Right lobe of liver (tissue), 6 donors: ENCODE data around the gene DUSP8. TPM values are rescaled to one million over a fixed set of nuclear protein-coding genes. Genes with fewer than 3 reads are reported as not detected.
"Not testable (repeated sequence)": the region's sequence is repeated elsewhere in the genome, so short reads cannot be mapped to it uniquely, and the experiment has no call there.

Experiments used
- ATAC-seq, 4 donors: fragments of 200-7000 bp; cut with Tn5 transposase; one replicate each; pipeline ENCODE4 v1.9.1; 2020; ENCODE audit warnings: mild to moderate bottlenecking in 4 of 4, moderate library complexity in 4 of 4
- DNase-seq, 3 donors: peaks; one replicate each; pipeline ENCODE4 v3.0.0-alpha.2; 2020
- H3K27ac ChIP-seq, 3 donors: fragments of 200-600 bp; one replicate each; pipeline ENCODE4 v1.8.0; 2022
- H3K27me3 ChIP-seq, 2 donors: fragments of 200-600 bp; one replicate each; pipeline ENCODE4 v1.8.0; 2022
- H3K36me3 ChIP-seq, 4 donors: fragments of 200-600 bp; sonication (generic) in 1 of 4; one replicate each; pipeline versions ENCODE4 v1.5.1 to v1.8.0; 2017 to 2022; ENCODE audit warnings: control low read depth in 1 of 4
- H3K4me1 ChIP-seq, 4 donors: fragments of 200-600 bp; sonication (generic) in 1 of 4; one replicate each; pipeline versions ENCODE4 v1.5.1 to v1.8.0; 2017 to 2022; ENCODE audit warnings: control low read depth in 1 of 4
- H3K4me3 ChIP-seq, 3 donors: fragments of 200-600 bp; one replicate each; pipeline ENCODE4 v1.8.0; 2022
- H3K9me3 ChIP-seq, 4 donors: fragments of 200-600 bp; sonication (generic) in 1 of 4; one replicate each; pipeline versions ENCODE4 v1.5.1 to v1.8.0; 2017 to 2022; ENCODE audit warnings: control low read depth in 1 of 4
- POLR2A ChIP-seq: fragments of 450-650 bp; IDR thresholded peaks from one replicate; pipeline ENCODE4 v1.6.1; 2017; ENCODE audit warnings: antibody characterized with exemption, mild to moderate bottlenecking
- WGBS: methylation state at CpG from one replicate; pipeline ENCODE4 v1.1.6; 2018; ENCODE audit warnings: low coverage, low lambda C conversion rate; ENCODE audit not compliant: insufficient coverage; ENCODE audit errors: missing lambda C conversion rate; 5-methylcytosine and 5-hydroxymethylcytosine counted together
- intact Hi-C, 2 donors: fragments of 100-400 bp; cut with DNase I; formaldehyde crosslinking; loops; one replicate each; pipeline versions ENCODE4 v1.11.2 to v1.14.1; 2022
- total RNA-seq, 6 experiments: library from RNA; depleted of rRNA in 2 of 6; stranded (reverse); fragments of >200 nt in 2 of 6; fragmentation: NEBNext Ultra II Directional in 3 of 6; extraction: Animal tissue kit (Norgen Biotek cat#: 25700) in 3 of 6; gene quantifications; one replicate each; pipeline versions ENCODE4 v1.1.0 to v1.2.4, GENCODE V29; 2016 to 2023
- TF ChIP-seq, protein P1 (sequence below), 4 donors: fragments of 200-600 bp in 3 of 4; fragments of 450-650 bp in 1 of 4; IDR thresholded peaks; one replicate each; pipeline versions ENCODE4 v1.5.1 to v1.8.0; 2016 to 2022; ENCODE audit warnings: antibody characterized with exemption in 4 of 4, mild to moderate bottlenecking in 2 of 4
- donor health status: DM: no; HTN: yes; CAD: no.
- donor health status: DM: no; HTN: no; CAD: no.
- donor health status: DM: no; HTN: no; CAD: no.
- donor health status: DM: no; HTN: yes; CAD: no.
- donor health status: DM: no; HTN: yes; CAD: no.

DUSP8 gene
- total RNA-seq, 6 experiments from 2014 or later = 0.22 to 13.7 (median 4.4) TPM

DNA sequence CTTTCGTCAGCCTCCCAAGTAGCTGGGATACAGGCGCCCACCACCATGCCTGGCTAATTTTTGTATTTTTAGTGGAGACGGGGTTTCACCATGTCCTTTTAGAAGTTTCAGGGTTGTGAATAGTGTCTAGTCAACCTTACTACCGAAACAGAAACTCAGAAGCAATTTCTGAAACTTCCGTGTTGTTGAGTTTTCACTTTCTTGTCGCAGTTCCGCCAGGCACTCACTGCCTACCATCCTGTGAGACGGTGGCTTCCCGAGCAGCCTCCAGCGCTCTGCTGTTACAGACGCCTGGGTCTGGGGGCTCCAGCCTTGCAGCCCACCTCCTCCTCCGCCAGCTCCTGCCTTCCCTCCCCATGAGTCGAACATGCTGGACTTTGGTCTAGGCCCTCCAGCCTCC, 33.9 kb upstream of the DUSP8 start:
- H3K4me1 ChIP-seq, H3K27ac ChIP-seq, intact Hi-C loops, H3K9me3 ChIP-seq, H3K36me3 ChIP-seq, ATAC-seq, H3K4me3 ChIP-seq, DNase-seq, H3K27me3 ChIP-seq: not testable (repeated sequence)
- 76% methylated on average over 10 of the region's 13 CpGs for whole genome bisulfite sequencing

DNA sequence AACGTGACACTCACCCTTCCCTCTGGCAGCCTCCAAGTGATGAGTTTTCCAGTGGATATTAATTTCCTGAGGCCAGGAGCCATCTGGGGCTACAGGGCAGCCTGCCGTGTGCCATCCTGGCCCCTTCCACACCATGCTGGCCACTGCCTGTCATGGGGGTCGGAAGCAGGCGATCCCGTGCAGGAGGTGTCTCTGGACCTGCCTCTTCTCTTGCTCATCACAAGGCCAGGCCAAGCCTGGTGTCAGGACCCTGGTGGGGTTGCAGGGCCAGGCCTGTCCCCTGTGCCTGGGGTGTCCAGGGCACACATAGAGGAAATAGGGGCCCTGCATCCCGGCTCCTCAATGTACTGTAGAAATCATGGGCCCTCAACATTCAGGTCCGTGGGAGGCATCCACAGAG, 32.6 kb upstream of the DUSP8 start:
- Histone ChIP-seq H3K27me3 (no peaks in the 10 kb centered on the region), H3K36me3 (no peaks in the 10 kb centered on the region), H3K4me3 (no peak overlapping the region), H3K9me3 (no peaks in the 10 kb centered on the region), H3K4me1 (no peaks in the 10 kb centered on the region), H3K27ac (no peak overlapping the region)
- intact Hi-C loops = no loop called here
- no peak for TF ChIP-seq POLR2A
- TF ChIP-seq, protein P1, sequence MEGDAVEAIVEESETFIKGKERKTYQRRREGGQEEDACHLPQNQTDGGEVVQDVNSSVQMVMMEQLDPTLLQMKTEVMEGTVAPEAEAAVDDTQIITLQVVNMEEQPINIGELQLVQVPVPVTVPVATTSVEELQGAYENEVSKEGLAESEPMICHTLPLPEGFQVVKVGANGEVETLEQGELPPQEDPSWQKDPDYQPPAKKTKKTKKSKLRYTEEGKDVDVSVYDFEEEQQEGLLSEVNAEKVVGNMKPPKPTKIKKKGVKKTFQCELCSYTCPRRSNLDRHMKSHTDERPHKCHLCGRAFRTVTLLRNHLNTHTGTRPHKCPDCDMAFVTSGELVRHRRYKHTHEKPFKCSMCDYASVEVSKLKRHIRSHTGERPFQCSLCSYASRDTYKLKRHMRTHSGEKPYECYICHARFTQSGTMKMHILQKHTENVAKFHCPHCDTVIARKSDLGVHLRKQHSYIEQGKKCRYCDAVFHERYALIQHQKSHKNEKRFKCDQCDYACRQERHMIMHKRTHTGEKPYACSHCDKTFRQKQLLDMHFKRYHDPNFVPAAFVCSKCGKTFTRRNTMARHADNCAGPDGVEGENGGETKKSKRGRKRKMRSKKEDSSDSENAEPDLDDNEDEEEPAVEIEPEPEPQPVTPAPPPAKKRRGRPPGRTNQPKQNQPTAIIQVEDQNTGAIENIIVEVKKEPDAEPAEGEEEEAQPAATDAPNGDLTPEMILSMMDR (IDR thresholded peaks at IDR 0.05) = no peak
- no peak for DNase-seq
- WGBS = no CpG with 5 or more reads among the region's 7 CpGs
- ATAC-seq = peak in 1 of 4 donors; percentile 26

DNA sequence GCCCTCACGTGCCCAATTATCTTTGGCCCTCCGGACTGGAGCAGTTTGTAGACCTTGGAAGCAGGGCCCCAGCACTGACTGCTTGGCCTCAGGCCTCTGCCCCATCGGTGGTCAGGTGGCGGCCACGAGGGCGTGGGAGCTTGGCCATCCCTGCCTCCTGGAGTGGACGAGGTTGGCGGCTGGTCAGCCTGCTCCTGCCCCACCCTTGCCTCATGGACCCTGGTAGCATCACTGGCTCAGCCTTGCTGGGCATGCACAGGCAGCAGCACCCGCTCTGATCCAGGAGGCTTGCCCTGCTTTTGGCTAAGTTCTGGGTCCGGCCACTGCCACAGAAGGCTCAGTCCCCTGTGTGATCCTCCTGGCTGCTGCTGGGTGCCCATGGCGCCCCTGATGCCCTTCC, 32.1 kb upstream of the DUSP8 start:
- no peak overlapping the region for H3K27ac ChIP-seq
- intact Hi-C loops = no loop called here

DNA sequence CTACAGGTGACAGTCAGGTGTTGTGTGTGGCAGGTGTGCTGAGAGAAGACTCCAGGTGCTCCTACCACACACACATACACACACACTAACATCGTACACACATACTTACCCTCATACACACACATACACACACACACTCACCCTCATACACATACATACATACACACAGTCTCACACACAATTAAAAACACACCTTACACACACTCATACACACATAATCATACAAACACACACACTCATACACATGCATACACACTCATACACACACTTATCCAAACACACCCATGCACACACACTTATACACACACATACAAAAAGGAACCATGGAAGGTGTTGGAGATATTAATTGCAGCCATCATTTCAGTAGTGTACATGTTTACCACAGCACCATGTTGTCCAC, 31.6 kb upstream of the DUSP8 start:
- no peak for TF ChIP-seq POLR2A
- TF ChIP-seq, protein P1 (IDR thresholded peaks at IDR 0.05) = no peak

More for the DNA sequence above, 32.1 kb upstream of the DUSP8 start:
- Histone ChIP-seq H3K4me1 (no peaks in the 10 kb centered on the region), H3K4me3 (no peak overlapping the region), H3K9me3 (no peaks in the 10 kb centered on the region), H3K27me3 (no peaks in the 10 kb centered on the region), H3K36me3 (no peaks in the 10 kb centered on the region)
- ATAC-seq = peak in 1 of 4 donors; percentile 35
- no peak for DNase-seq
- TF ChIP-seq, protein P1 (IDR thresholded peaks at IDR 0.05) = no peak
- TF ChIP-seq POLR2A = no peak
- 85% methylated on average over 2 of the region's 11 CpGs for WGBS

DNA sequence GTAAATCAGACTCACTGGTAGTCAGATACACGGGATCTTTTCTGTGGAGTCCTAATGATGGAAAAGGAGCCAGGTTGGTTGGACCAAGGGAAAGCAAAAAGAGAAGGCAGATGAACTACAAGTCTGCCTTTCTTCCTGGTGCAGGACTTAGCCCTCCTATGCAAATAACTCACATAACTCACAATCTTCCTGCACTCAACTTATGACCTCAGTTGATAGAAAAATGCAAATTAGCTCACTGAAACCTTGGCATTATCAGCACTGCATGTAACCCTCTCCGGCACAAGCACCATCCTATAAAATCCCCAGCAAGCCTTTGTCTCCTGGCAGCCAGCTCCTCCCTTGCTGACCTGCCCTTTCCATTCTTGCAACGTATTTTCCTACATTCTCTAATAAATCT, 29.6 kb upstream of the DUSP8 start:
- WGBS = 54% methylated on average over 3 of the region's 3 CpGs
- DNase-seq, H3K36me3 ChIP-seq, H3K27me3 ChIP-seq, H3K4me3 ChIP-seq, H3K9me3 ChIP-seq, H3K4me1 ChIP-seq, H3K27ac ChIP-seq, intact Hi-C loops, ATAC-seq: not testable (repeated sequence)

More for the DNA sequence above, 31.6 kb upstream of the DUSP8 start:
- Histone ChIP-seq H3K4me3 (no peak overlapping the region), H3K27ac (no peak overlapping the region), H3K9me3 (no peaks in the 10 kb centered on the region), H3K36me3 (no peaks in the 10 kb centered on the region), H3K27me3 (no peaks in the 10 kb centered on the region), H3K4me1 (no peaks in the 10 kb centered on the region)
- DNase-seq (no peak), ATAC-seq (no peak)
- 57% methylated on average over 1 of the region's 1 CpG for WGBS
- intact Hi-C loops = no loop called here

DNA sequence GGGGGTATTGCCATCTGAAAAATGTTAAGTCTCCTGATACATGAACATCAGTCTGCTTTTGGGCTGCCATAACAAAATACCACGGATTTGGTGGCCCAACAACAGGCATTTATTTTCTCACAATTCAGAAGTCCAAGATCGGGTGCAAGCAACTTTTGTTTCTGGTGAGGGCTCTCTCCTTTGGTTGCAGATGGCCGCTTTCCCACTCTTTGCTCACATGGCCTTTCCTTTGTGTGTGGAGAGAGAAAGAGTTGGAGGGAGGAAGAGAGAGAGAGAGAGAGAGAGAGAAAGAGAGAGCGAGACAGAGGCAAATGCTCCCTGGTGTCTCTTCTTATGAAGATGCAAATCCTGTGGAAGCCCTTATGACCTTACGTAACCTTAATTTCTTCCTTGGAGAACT, 28.6 kb upstream of the DUSP8 start:
- ATAC-seq (no peak), DNase-seq (no peak)
- Histone ChIP-seq H3K27me3 (no peaks in the 10 kb centered on the region), H3K4me1 (no peaks in the 10 kb centered on the region), H3K27ac (no peak overlapping the region), H3K4me3 (no peak overlapping the region), H3K9me3 (no peaks in the 10 kb centered on the region), H3K36me3 (no peaks in the 10 kb centered on the region)
- TF ChIP-seq POLR2A = no peak
- TF ChIP-seq, protein P1 (IDR thresholded peaks at IDR 0.05) = no peak
- 65% methylated on average over 5 of the region's 5 CpGs for WGBS
- intact Hi-C loops = no loop called here
